Calu3 (cell line): ENCODE results near the gene LINC00632. TPM values are rescaled to one million over a fixed set of nuclear protein-coding genes. Genes with fewer than 3 reads are reported as not detected.
"Not testable (repeated sequence)": the region's sequence is repeated elsewhere in the genome, so short reads cannot be mapped to it uniquely, and the experiment has no call there.

ENCODE experiments used
- BruUV-seq: library from RNA; stranded (reverse); fragments of 400-500 nt; replicated peaks from 2 replicates; lab custom pipeline; 2021; lab: Mats Ljungman, UMichigan
- CTCF ChIA-PET: fragments of 300-600 bp; sonication (Branson Sonifier 250); formaldehyde crosslinking; loops from one replicate; lab custom pipeline; 2022; ENCODE audit warnings: antibody characterized with exemption; lab: Charles Lee
- DNase-seq: peaks from one replicate; pipeline ENCODE4 v3.0.0; 2022
- H3K27ac Mint-ChIP-seq: one replicate; pipeline ENCODE4 v1.8.0; 2022; ENCODE audit warnings: mixed read lengths; ENCODE audit not compliant: unreplicated experiment
- H3K27me3 Mint-ChIP-seq: one replicate; pipeline ENCODE4 v1.8.0; 2022; ENCODE audit warnings: mixed read lengths; ENCODE audit not compliant: unreplicated experiment
- H3K36me3 Mint-ChIP-seq: one replicate; pipeline ENCODE4 v1.8.0; 2022; ENCODE audit warnings: mild to moderate bottlenecking, moderate library complexity, mixed read lengths; ENCODE audit not compliant: insufficient read depth, unreplicated experiment
- H3K4me1 Mint-ChIP-seq: one replicate; pipeline ENCODE4 v1.8.0; 2022; ENCODE audit warnings: mild to moderate bottlenecking, low read depth, mixed read lengths; ENCODE audit not compliant: unreplicated experiment
- H3K4me3 Mint-ChIP-seq: one replicate; pipeline ENCODE4 v1.8.0; 2022; ENCODE audit warnings: mild to moderate bottlenecking, low read depth, moderate library complexity, mixed read lengths; ENCODE audit not compliant: unreplicated experiment
- H3K9me3 Mint-ChIP-seq: one replicate; pipeline ENCODE4 v1.8.0; 2022; ENCODE audit warnings: low read depth, mixed read lengths; ENCODE audit not compliant: unreplicated experiment
- CTCF ChIP-seq: fragments of 200-600 bp; IDR thresholded peaks from one replicate; pipeline ENCODE4 v1.8.0; 2022; ENCODE audit warnings: antibody characterized with exemption; ENCODE audit not compliant: unreplicated experiment
- intact Hi-C: fragments of 100-400 bp; cut with micrococcal nuclease; formaldehyde crosslinking; loops from one replicate; pipeline ENCODE4 v1.10.0; 2022; ENCODE audit not compliant: unreplicated experiment
- total RNA-seq: library from RNA; stranded (reverse); gene quantifications from 2 replicates; pipeline ENCODE4 v1.2.3, GENCODE V29; 2022

The LINC00632 gene
- total RNA-seq, 1 experiment from 2014 or later = not detected

- CTCF ChIA-PET = no interaction called here
- Mint-ChIP-seq H3K27ac (no peak overlapping the region), H3K9me3 (peaks cover 5% of the 10 kb centered on the region), H3K4me3 (no peak overlapping the region), H3K36me3 (no peaks in the 10 kb centered on the region), H3K4me1 (no peaks in the 10 kb centered on the region), H3K27me3 (no peaks in the 10 kb centered on the region)
- intact Hi-C loops = no loop called here
- no peak for DNase-seq
- TF ChIP-seq CTCF = no peak
- BruUV-seq = no TSS peak
These were observed 21.9 kb upstream of the LINC00632 start for GRCh38 chrX:140687706-140688105.

GRCh38 chrX:140691596-140691995, 18.0 kb upstream of the LINC00632 start:
- BruUV-seq, intact Hi-C loops, H3K4me3 Mint-ChIP-seq: not testable (repeated sequence)

GRCh38 chrX:140697618-140698017, 11.9 kb upstream of the LINC00632 start:
- Mint-ChIP-seq H3K27ac (no peak overlapping the region), H3K4me1 (no peaks in the 10 kb centered on the region), H3K36me3 (no peaks in the 10 kb centered on the region), H3K4me3 (no peak overlapping the region), H3K27me3 (no peaks in the 10 kb centered on the region), H3K9me3 (peaks cover 8% of the 10 kb centered on the region)
- intact Hi-C loops = no loop called here
- CTCF ChIA-PET = no interaction called here
- no TSS peak for BruUV-seq
- DNase-seq = no peak
- no peak for TF ChIP-seq CTCF

More at GRCh38 chrX:140691596-140691995, 18.0 kb upstream of the LINC00632 start:
- H3K4me1 Mint-ChIP-seq, CTCF ChIA-PET, H3K27me3 Mint-ChIP-seq, H3K27ac Mint-ChIP-seq, H3K9me3 Mint-ChIP-seq, DNase-seq, H3K36me3 Mint-ChIP-seq: not testable (repeated sequence)

GRCh38 chrX:140701480-140701879, 8.1 kb upstream of the LINC00632 start:
- Mint-ChIP-seq H3K4me3 (no peak overlapping the region), H3K4me1 (no peaks in the 10 kb centered on the region), H3K27ac (no peak overlapping the region), H3K27me3 (no peaks in the 10 kb centered on the region), H3K36me3 (no peaks in the 10 kb centered on the region), H3K9me3 (peaks cover 4% of the 10 kb centered on the region)
- CTCF ChIA-PET = no interaction called here
- TF ChIP-seq CTCF = no peak
- intact Hi-C loops = no loop called here
- no peak for DNase-seq
- no TSS peak for BruUV-seq

- intact Hi-C loops = no loop called here
- Mint-ChIP-seq H3K27me3 (no peaks in the 10 kb centered on the region), H3K9me3 (peaks cover 2% of the 10 kb centered on the region), H3K36me3 (no peaks in the 10 kb centered on the region), H3K27ac (no peak overlapping the region), H3K4me1 (no peaks in the 10 kb centered on the region), H3K4me3 (no peak overlapping the region)
- no peak for TF ChIP-seq CTCF
- BruUV-seq = no TSS peak
- CTCF ChIA-PET = no interaction called here
- DNase-seq = no peak
These were observed 1.2 kb downstream of the LINC00632 start for GRCh38 chrX:140710710-140711109.
